ENCODE data around the gene TREML2. TPM values are rescaled to one million over a fixed set of nuclear protein-coding genes. Genes with fewer than 3 reads are reported as not detected.

Gene TREML2
- total RNA-seq, 1 donor from 2014 or later: not detected

GRCh38 chr6:41197234-41197633 is 3.7 kb downstream of the TREML2 start:
- Mint-ChIP-seq H3K36me3 (ENCODE audit: unreplicated experiment) (no peaks in the 10 kb centered on the region), H3K27ac (ENCODE audit: unreplicated experiment) (no peak overlapping the region), H3K4me1 (ENCODE audit: low read depth, unreplicated experiment) (no peaks in the 10 kb centered on the region), H3K27me3 (ENCODE audit: unreplicated experiment) (no peaks in the 10 kb centered on the region), H3K4me3 (ENCODE audit: unreplicated experiment) (no peak overlapping the region), H3K9me3 (ENCODE audit: unreplicated experiment) (peaks cover 3% of the 10 kb centered on the region)
- TF ChIP-seq, protein P1, sequence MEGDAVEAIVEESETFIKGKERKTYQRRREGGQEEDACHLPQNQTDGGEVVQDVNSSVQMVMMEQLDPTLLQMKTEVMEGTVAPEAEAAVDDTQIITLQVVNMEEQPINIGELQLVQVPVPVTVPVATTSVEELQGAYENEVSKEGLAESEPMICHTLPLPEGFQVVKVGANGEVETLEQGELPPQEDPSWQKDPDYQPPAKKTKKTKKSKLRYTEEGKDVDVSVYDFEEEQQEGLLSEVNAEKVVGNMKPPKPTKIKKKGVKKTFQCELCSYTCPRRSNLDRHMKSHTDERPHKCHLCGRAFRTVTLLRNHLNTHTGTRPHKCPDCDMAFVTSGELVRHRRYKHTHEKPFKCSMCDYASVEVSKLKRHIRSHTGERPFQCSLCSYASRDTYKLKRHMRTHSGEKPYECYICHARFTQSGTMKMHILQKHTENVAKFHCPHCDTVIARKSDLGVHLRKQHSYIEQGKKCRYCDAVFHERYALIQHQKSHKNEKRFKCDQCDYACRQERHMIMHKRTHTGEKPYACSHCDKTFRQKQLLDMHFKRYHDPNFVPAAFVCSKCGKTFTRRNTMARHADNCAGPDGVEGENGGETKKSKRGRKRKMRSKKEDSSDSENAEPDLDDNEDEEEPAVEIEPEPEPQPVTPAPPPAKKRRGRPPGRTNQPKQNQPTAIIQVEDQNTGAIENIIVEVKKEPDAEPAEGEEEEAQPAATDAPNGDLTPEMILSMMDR (IDR thresholded peaks at IDR 0.05; ENCODE audit: partially characterized antibody, unreplicated experiment): no peak
- DNase-seq: no peak

DNA sequence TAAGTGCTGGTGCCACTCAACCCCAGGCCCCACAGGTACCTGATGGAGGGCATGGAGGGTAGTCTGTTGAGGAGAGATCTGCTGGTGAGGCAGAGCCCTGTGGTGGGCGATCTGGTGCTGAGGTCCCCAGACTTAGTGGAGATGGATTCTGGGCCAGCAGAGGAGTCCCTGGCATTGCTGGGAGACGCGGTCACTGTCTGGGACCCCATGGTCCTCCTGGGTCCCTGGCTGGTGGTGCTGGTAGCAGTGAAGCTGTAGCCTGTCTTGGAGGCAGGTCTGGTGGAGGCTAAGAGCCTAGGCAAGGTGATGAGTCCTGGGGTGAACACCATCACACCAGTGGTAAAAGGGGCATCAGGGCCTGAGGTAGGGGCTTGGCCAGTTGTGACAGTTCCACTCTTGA is 6.6 kb downstream of the TREML2 start:
- TF ChIP-seq, protein P1 (IDR thresholded peaks at IDR 0.05; ENCODE audit: partially characterized antibody, unreplicated experiment): no peak
- no peaks in the 10 kb centered on the region for H3K27me3 Mint-ChIP-seq (ENCODE audit: unreplicated experiment)
- H3K36me3 Mint-ChIP-seq (ENCODE audit: unreplicated experiment): peaks cover 8% of the 10 kb centered on the region
- no peak overlapping the region for H3K27ac Mint-ChIP-seq (ENCODE audit: unreplicated experiment)
- DNase-seq: no peak
- no peaks in the 10 kb centered on the region for H3K4me1 Mint-ChIP-seq (ENCODE audit: low read depth, unreplicated experiment)
- H3K4me3 Mint-ChIP-seq (ENCODE audit: unreplicated experiment): no peak overlapping the region
- H3K9me3 Mint-ChIP-seq (ENCODE audit: unreplicated experiment): peaks cover 3% of the 10 kb centered on the region

- H3K4me3 Mint-ChIP-seq (ENCODE audit: unreplicated experiment): no peak overlapping the region
- no peaks in the 10 kb centered on the region for H3K27me3 Mint-ChIP-seq (ENCODE audit: unreplicated experiment)
- TF ChIP-seq, protein P1 (IDR thresholded peaks at IDR 0.05; ENCODE audit: partially characterized antibody, unreplicated experiment): no peak
- DNase-seq: no peak
- H3K27ac Mint-ChIP-seq (ENCODE audit: unreplicated experiment): no peak overlapping the region
- peaks cover 9% of the 10 kb centered on the region for H3K36me3 Mint-ChIP-seq (ENCODE audit: unreplicated experiment)
- H3K4me1 Mint-ChIP-seq (ENCODE audit: low read depth, unreplicated experiment): no peaks in the 10 kb centered on the region
- peaks cover 3% of the 10 kb centered on the region for H3K9me3 Mint-ChIP-seq (ENCODE audit: unreplicated experiment)
Observed at GRCh38 chr6:41193884-41194283, 7.1 kb downstream of the TREML2 start.

DNA sequence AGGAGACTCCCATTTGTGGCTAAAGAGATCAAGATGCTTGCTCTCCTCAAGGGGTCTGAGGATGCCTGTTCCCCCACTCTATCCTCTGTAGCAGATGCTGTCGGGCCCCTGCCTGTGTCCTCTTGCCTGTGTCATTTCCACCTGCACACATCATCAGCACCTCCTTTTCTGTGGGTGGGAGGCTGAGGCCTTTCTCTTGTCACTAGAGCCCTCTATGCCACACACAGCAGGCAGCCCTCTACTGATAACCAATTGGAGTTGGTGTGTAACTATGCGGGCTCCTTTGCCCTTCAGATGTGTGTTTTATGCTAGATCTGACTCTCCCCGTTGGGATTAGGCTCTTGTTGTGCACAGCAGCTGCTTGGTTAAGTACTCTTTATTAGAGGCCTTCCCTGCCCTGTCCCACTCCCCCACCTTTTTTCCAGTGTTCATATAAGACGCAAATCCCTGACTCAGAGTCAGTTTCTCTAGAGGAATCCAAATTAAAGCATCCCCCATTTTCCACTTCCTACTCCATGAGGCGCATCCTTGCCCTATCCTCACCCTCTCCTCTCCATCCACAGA is 7.7 kb downstream of the TREML2 start:
- DNase-seq: no peak
- peaks cover 3% of the 10 kb centered on the region for H3K9me3 Mint-ChIP-seq (ENCODE audit: unreplicated experiment)
- H3K27ac Mint-ChIP-seq (ENCODE audit: unreplicated experiment): no peak overlapping the region
- H3K36me3 Mint-ChIP-seq (ENCODE audit: unreplicated experiment): peaks cover 9% of the 10 kb centered on the region
- H3K27me3 Mint-ChIP-seq (ENCODE audit: unreplicated experiment): peaks cover 3% of the 10 kb centered on the region
- TF ChIP-seq, protein P1 (IDR thresholded peaks at IDR 0.05; ENCODE audit: partially characterized antibody, unreplicated experiment): no peak
- H3K4me1 Mint-ChIP-seq (ENCODE audit: low read depth, unreplicated experiment): no peaks in the 10 kb centered on the region
- no peak overlapping the region for H3K4me3 Mint-ChIP-seq (ENCODE audit: unreplicated experiment)

DNA sequence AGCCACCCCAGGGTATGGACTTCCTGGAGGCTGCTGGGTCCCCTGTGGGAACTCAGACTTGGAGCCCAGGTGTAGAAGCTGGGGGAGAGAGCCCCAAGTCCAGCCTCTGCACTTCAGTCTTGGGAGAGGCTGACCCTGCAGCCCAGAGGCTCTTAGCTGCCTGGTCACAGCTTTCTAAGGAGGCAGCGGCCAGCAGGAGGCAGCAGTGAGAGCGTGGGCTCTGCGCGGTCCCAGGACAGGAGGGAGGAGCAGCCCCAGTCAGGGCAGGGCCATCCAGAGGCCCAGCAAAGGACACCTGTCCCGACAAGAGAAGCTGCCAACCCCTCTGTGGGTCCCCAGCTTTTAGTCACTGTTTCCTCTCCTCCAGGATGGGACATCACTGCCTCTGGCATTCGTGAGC is 9.4 kb downstream of the TREML2 start:
- TF ChIP-seq, protein P1 (IDR thresholded peaks at IDR 0.05; ENCODE audit: partially characterized antibody, unreplicated experiment): peak; percentile 32
- Mint-ChIP-seq H3K9me3 (ENCODE audit: unreplicated experiment) (peaks cover 4% of the 10 kb centered on the region), H3K36me3 (ENCODE audit: unreplicated experiment) (peaks cover 9% of the 10 kb centered on the region), H3K4me1 (ENCODE audit: low read depth, unreplicated experiment) (no peaks in the 10 kb centered on the region), H3K27me3 (ENCODE audit: unreplicated experiment) (peaks cover 3% of the 10 kb centered on the region), H3K27ac (ENCODE audit: unreplicated experiment) (no peak overlapping the region), H3K4me3 (ENCODE audit: unreplicated experiment) (no peak overlapping the region)
- DNase-seq: peak; percentile 32
